GM19397 (cell line): ENCODE measurements around the gene DOCK2.

ENCODE experiments used
- ATAC-seq: cut with Tn5 transposase; IDR thresholded peaks from one replicate; pipeline ENCODE4 v1.9.1; 2021; ENCODE audit warnings: mild to moderate bottlenecking, moderate library complexity; ENCODE audit not compliant: unreplicated experiment

The DOCK2 gene

GRCh38 chr5:169886677-169887076, 249.6 kb downstream of the DOCK2 start:
- no peak for ATAC-seq

- no peak for ATAC-seq
These were observed 252.5 kb downstream of the DOCK2 start for GRCh38 chr5:169889572-169889971.

DNA sequence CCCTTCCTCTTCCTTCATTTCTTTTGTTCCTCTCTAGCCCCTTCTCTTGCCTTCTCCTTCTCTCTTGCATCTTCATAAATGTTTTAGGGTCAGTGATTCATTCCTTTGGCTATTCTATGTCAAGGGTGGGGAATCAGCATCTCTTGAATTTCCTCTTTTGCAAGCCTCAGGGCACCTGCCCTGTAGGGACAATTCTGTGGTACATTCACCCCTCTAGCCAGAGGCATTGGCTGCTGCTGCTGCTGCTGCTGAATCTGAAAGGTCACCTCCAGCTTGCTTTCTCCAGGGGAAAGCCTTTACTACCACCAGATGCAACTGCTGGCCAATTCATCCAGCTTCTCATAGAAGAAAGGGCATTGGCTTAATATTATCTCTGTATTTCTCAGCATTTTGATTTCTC, 255.9 kb downstream of the DOCK2 start:
- ATAC-seq, result no peak

DNA sequence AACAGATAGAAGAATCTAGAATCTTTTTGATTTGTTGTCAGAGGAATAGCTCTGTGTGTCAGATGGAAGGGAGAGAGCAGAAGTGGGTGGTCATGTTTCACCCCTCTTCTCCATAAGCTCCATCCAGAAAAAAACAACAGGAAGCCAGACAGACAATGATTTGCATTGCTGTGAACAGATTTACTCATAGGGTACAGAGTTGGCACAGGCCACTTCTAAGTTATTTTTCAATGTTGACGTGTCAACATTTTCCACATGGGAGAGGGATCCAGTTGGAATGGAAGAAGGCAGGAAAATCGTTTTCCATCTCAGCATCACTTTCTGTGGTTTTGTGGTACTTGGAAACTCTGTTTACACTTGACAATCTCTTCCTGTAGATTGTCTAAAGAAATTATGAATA, 256.5 kb downstream of the DOCK2 start:
- no peak for ATAC-seq

DNA sequence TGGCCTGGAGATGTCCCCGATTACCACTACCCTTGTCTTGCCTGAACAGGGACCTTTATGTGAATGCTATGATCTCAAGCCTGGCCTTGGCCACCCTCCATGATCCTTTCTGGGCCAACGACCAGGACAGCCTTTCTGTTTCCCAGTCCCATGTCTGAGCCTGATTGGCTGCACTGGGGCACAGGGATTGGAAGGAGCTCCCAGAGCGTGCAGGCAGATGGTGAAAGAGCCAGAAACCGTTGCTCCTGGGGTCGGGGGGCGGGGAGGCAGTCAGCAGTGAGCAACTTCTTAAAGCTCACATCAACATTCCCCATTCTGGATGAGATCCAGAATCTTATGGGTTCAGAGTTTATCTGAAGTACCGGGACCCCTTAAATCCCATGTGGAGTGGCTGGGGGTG, 258.9 kb downstream of the DOCK2 start:
- no peak for ATAC-seq

- ATAC-seq, result no peak
These were observed 260.4 kb downstream of the DOCK2 start for GRCh38 chr5:169897481-169897880.

GRCh38 chr5:169901896-169902295, 264.8 kb downstream of the DOCK2 start:
- no peak for ATAC-seq

DNA sequence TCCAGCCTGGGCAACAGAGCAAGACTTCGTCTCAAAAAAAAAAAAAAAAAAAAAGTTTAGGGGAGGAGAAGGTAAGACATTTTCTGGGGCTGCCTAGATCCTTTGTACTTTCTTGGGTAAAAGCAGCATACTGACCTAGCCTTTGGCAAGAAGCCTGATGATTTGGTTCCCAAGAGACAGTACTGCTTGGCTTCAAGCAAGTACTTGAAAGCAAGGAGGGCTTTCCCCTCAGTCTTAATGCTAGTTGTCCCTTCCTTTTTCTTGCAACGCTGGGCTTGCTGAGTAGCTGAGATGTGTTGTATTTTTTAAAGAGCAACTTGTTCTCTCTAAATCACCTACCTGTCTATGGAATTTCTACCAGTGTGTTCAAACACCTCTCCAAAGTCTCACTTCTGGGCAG, 267.0 kb downstream of the DOCK2 start:
- no peak for ATAC-seq

- no peak for ATAC-seq
These were observed 267.4 kb downstream of the DOCK2 start for GRCh38 chr5:169904508-169904907.

GRCh38 chr5:169905017-169905416, 267.9 kb downstream of the DOCK2 start:
- ATAC-seq, result no peak

GRCh38 chr5:169906745-169907649, 269.9 kb downstream of the DOCK2 start:
- ATAC-seq, result no peak

GRCh38 chr5:169908864-169909263, 271.8 kb downstream of the DOCK2 start:
- ATAC-seq, result no peak

GRCh38 chr5:169909945-169910344, 272.9 kb downstream of the DOCK2 start:
- no peak for ATAC-seq

DNA sequence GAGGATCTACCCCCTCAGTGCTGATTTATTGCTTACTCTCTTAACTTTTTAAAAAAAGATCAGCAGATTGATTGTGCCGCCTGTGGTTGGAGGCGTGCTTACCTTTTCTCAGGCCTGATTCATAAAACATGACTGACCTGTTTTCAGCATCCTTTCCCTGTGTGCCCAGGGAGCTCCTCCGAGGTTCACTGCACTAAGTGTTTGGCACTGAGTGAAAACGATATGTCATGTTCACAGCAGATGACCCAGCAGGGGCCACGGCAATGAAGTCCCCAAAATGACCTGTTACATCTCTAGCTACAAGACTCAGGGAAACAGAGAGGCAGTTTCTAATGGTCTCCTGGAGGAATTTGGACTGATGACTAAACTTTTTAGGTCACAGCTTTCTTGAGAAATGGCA, 273.3 kb downstream of the DOCK2 start:
- no peak for ATAC-seq

DNA sequence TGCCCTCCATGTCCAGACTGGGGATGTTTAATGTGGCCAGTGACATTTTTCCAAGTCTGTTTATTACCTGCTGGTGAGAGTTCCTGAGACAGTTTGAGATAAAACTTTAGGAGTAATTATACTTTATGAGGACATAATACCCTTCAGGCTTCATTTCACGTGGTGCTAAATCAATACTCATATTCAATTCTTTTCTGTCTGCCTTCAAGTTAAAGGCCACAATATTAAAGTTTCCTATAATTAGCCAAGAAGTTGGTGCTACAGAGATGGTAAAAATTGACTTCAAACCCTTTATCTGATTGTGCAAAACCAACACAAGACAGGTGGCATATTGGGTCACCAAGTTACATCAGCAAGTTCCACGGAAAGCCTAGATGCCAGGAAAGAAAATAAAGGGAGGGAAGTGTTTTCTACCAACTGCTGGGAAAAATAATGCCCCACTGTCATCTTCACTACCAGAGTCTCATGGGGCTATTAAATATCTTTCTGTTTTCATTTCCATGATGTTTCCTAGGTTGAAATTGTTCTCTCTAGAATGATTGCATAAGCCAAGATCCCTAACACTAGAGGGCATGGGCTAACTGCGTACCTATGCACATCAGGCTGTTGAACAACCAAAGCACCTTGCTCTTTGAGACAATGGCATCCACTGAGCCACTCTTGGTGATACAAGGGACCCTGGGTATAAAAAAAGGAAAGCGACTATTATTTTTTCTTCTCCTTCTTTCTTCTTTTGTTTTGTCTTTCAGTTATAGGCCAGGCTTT, 274.6 kb downstream of the DOCK2 start:
- no peak for ATAC-seq

DNA sequence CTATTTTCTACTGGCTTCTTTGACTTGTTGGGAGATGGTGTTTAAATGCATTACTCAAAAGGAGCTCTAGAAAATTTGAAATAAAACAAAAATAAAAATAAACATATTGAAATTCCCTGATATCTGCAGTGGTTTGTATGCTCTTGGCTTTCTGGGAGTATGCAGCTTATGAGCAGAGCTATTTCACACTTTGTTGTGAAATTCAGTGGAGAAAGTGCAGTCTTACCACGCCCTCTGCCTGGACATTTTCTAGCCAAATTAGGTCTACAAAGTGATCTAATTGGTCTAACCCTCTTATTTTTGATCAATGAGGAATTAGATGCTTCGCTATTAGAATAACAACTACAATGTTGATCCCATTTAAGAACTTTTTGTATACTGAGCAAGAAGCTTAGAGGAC, 276.4 kb downstream of the DOCK2 start:
- no peak for ATAC-seq

- no peak for ATAC-seq
These were observed 277.7 kb downstream of the DOCK2 start for GRCh38 chr5:169914766-169915165.

GRCh38 chr5:169917500-169917899, 280.4 kb downstream of the DOCK2 start:
- ATAC-seq, result no peak

- no peak for ATAC-seq
These were observed 281.2 kb downstream of the DOCK2 start for GRCh38 chr5:169918228-169918627.

DNA sequence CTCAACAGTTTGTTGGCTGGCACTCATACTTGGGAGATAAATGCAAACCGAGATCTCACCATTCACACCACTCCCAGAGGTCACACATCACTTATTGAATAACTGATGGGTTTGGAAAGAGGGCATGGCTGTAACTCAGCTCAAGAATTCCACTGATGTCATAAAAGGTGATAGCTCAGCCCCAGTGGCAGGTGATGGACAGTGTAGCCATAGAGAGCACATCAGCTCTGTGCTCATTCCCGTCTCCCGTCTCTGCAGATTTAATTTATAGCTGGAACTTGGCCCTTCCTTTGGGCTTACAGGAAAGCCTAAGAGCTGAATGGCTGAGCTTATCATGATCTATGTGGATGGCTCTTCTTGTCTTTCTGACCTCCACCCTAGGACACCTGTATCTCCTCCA, 283.4 kb downstream of the DOCK2 start:
- no peak for ATAC-seq

GRCh38 chr5:169921384-169921783, 284.3 kb downstream of the DOCK2 start:
- ATAC-seq, result no peak

DNA sequence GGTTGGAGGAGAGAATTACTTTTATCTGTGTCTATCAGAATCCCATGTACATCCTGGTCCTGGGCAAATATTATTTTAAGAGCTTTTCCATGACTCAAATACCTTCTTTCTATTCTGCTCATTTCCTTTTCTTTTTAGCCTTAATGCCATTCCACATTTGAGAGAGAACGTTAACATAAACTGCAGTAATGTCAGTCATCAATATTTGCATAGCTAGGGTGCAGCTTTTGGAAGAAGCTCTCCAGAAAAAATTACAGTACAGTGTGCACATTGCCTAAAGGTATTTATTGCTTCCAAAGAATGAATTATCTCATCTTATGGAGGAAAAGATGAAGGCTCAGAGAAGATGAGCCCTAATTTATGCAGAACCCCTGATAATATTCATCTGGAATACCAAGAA, 284.9 kb downstream of the DOCK2 start:
- ATAC-seq, result no peak
